Activated CD4-positive, alpha-beta T cell treated with anti-CD3 and anti-CD28 coated beads, Interleukin-2, Interleukin-4, amounts not matched to agents 100 ng/mL and 50 ng/mL, durations not matched to agents 16 hours and 8 hours (primary cell): Measurements from ENCODE around the gene UMAD1.

Experiments used
- DNase-seq: peaks from one replicate; pipeline ENCODE4 v3.0.0-alpha.2; 2020; ENCODE audit warnings: low spot score

Gene UMAD1

GRCh38 chr7:7693881-7694280 lies 53.3 kb downstream of the UMAD1 start:
- no peak for DNase-seq

- no peak for DNase-seq
These were observed 54.0 kb downstream of the UMAD1 start for GRCh38 chr7:7694542-7694941.

- no peak for DNase-seq
These were observed 54.7 kb downstream of the UMAD1 start for GRCh38 chr7:7695111-7695817.

- DNase-seq, result no peak
These were observed 56.0 kb downstream of the UMAD1 start for GRCh38 chr7:7696458-7697119.

GRCh38 chr7:7698930-7699329 lies 58.4 kb downstream of the UMAD1 start:
- no peak for DNase-seq

GRCh38 chr7:7699380-7699779 lies 58.8 kb downstream of the UMAD1 start:
- no peak for DNase-seq

- DNase-seq, result no peak
These were observed 59.4 kb downstream of the UMAD1 start for GRCh38 chr7:7699970-7700369.

GRCh38 chr7:7701527-7701926 lies 61.0 kb downstream of the UMAD1 start:
- DNase-seq, result no peak

GRCh38 chr7:7702826-7703225 lies 62.3 kb downstream of the UMAD1 start:
- no peak for DNase-seq

- no peak for DNase-seq
These were observed 62.9 kb downstream of the UMAD1 start for GRCh38 chr7:7703427-7703826.

- DNase-seq, result no peak
These were observed 64.3 kb downstream of the UMAD1 start for GRCh38 chr7:7704867-7705266.

- DNase-seq, result no peak
These were observed 64.8 kb downstream of the UMAD1 start for GRCh38 chr7:7705318-7705717.

- no peak for DNase-seq
These were observed 65.6 kb downstream of the UMAD1 start for GRCh38 chr7:7706101-7706511.

GRCh38 chr7:7706556-7707172 lies 66.1 kb downstream of the UMAD1 start:
- DNase-seq, result no peak

- no peak for DNase-seq
These were observed 66.7 kb downstream of the UMAD1 start for GRCh38 chr7:7707246-7707645.

GRCh38 chr7:7707806-7708205 lies 67.3 kb downstream of the UMAD1 start:
- DNase-seq, result no peak

GRCh38 chr7:7709291-7709690 lies 68.7 kb downstream of the UMAD1 start:
- no peak for DNase-seq

- DNase-seq, result no peak
These were observed 69.9 kb downstream of the UMAD1 start for GRCh38 chr7:7710469-7710868.

GRCh38 chr7:7713730-7714129 lies 73.2 kb downstream of the UMAD1 start:
- no peak for DNase-seq

- no peak for DNase-seq
These were observed 77.9 kb downstream of the UMAD1 start, which contains the start of gene RPA3 for GRCh38 chr7:7718492-7718891. TSS of gene RPA3 (minus strand) at chr7:7718607. CDS start at chr7:7640418, 78,189 bp downstream.

GRCh38 chr7:7719236-7719635 lies 78.7 kb downstream of the UMAD1 start:
- DNase-seq, result peak; percentile 89

GRCh38 chr7:7720193-7720592 lies 79.6 kb downstream of the UMAD1 start:
- DNase-seq, result no peak
